Stimulated activated CD4-positive, alpha-beta T cell treated with anti-CD3 and anti-CD28 coated beads, Interleukin-4, amount 100 ng/mL, for 1 hour (primary cell): ENCODE data around the gene TMEM203.

Source experiments
- DNase-seq: peaks from one replicate; pipeline ENCODE4 v3.0.0-alpha.2; 2020

Gene TMEM203

DNA sequence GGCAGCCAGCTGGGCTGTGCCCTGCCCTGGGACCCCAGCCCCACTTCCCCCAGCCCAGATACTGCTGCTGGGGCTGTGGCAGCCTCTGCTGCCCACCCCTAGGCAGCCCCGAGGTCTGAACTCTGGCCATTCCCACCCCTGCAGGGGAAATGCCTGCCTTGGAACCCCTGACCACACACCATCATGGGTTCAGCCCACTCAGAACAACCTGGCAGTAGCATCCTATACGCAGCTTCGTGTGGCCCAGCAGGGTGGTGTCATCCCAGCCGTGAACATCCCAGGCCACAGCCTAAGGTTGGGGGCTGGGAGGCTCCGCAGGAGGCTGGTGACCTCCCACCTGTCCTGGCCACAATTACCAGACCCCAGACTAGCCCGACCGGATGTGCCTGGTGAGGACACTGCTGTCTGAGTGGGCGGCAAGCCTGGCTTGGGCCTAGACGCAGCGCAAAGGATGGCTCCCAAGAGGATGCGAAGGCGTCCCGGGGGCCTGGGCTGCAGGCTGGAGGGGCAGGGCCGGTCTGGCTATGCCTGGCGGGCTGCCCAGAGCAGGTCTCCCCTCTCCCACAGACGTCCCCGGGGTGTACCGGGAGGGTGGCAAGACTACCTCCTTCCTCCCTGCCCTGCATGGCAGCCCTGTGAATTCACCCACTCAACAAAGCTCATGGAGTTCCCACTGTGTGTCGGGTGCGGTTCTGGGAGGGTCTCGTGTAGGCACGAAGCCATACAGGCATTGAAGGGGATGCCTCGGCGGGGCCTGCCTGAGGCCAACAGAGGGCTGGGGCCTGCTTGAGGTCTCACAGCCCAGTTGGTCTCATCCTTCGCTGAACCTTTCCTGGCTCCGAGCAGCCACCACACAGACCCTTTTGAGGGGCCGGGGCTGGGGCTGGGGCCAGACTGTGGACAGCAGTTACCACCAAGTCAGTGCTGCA, 23.8 kb upstream of the TMEM203 start:
- no peak for DNase-seq

DNA sequence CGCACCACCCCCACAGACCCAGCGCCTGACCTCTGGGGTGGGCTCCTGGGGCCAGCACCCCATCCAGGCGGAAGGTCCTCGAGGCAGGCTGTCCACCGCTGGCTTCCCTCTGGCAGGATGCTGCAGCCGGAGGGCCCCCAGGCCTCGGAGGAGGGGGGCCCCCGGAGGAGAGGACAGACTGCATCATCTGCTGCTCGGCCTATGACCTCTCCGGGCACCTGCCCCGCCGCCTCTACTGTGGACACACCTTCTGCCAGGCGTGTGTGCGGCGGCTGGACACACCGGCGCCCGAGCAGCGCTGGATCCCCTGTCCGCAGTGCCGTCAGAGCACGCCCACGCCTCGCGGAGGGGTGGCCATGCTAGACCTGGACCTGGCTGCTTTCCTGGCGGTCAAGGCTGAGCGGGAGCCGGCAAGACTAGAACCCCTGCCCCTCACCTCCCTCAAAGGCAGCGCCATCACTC, 23.1 kb upstream of the TMEM203 start:
- no peak for DNase-seq

DNA sequence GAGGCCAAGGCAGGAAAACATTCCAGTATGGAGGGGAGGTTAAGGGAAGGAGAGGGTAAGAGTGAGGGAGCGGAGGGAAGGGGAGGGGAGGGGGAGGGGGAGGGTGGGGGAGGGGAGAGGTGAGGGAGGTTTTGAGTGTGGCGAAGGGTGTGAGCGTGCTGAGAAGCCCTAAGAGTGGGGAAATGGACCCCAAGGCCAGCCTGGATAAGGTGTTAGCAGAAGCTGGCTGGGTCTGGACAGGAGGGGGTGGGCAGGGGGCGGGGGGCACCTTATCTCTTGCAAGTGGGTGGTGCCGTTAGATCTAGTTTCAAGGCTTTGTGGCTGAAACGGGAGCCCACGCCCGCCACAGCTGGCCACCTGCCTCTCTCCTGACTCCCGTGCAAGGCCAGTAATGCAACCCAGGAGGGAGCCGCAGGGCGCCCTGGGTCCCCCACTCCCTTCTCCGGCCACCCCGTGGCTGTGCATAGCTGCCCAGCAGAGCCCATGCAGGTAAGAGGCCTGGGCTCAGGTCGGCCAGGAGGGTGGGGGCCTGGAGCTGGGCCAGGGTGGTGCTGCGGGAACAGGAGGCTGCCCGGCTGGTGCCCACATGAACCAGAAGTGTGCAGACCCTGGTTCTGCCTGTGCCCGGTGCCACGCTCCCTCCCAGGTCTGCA, 22.5 kb upstream of the TMEM203 start:
- no peak for DNase-seq

DNA sequence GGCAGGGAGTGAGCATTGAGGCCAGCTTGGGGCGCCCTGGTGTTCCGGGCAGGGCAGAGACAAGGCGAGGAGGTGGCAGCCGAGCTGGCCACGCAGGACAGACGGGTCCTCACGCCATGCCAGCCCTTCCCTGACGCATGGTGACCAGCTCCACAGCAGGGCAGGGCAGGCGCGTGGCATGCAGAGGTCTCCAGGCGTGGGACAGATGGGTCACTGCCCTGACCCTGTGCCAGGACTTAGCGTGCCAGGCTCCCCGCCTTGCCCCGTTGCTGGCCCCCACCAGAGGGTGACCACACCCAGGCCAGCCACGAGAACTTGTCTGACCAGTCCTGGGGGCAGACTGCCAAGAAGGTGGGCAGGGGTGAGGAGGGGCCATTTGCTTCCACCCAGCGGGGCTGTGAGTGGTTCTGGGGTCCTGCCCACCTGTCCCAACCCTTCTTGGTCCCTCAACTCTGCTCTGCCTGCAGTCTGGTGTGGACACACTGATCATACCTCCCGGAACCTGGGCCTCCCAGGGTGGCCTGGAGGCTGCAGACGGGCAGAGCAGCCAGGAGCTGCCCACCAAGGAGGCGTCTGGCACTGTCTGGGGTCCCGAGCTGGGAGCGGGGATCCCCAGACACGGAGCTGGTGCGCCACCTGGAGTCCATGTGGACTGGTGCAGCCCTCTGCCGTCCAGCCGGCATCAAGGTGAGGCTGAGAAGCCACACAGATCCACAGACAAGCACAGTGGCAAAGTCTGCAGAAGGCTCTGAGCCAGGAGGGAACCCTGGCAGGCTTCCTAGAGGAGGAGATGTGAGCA, 21.8 kb upstream of the TMEM203 start, which contains the start of gene RNF224:
RNF224 (plus strand) TSS at position 449 of the 799 bp plus-strand sequence. CDS start 834 bp downstream, outside the sequence.
- peak; percentile 82 for DNase-seq

DNA sequence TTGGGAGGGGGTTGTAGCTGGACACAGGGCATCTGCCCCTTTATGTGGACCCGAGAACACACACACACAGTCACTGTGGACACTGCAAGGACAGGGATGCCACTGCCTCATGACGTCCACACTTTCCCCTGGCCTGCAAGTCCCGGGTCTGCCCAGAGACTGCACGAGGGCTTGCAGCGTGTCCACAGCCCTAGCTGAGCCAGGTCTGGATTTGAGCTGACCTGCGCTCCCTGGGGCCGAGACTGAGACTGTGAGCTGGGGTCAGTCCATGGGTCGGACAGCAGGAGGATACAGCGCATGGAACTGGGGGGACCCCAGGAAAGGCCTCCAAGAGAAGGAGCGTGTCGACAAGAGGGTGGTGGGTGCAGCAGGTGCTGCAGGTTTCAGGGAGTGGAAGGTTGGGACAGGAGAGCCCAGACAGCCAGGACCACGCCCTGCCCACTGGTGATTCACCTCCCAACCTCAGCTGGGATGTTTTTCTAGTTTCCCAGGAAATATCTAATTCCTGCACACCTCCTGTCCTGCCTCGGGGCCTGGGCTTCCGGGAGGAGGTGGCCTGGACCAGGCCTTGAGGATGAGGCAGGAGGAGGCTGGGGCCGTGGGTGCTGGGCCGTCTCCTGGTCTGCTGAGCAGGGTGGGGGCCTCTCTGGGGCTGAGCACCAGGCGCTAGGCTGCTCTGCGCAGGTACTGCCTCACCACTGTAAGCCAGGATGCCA, 21.0 kb upstream of the TMEM203 start:
- DNase-seq: no peak

DNA sequence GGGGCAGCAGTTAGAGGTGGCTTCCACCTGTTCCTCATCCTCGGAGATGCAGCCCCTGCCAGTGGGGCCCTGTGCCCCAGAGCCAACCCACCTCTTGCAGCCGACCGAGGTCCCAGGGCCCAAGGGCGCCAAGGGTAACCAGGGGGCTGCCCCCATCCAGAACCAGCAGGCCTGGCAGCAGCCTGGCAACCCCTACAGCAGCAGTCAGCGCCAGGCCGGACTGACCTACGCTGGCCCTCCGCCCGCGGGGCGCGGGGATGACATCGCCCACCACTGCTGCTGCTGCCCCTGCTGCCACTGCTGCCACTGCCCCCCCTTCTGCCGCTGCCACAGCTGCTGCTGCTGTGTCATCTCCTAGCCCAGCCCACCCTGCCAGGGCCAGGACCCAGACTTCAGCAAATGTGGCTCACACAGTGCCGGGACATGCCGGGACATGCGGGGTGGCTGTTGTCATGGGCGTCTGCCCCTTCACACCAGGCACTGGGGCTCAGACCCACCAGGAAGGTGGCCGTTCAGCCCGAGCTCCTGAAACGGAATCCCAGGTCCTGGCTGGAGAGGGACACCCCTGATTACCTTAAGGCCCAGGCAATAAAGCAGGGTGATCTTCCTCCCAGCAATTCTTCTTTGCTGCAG, 20.4 kb upstream of the TMEM203 start:
- no peak for DNase-seq

DNA sequence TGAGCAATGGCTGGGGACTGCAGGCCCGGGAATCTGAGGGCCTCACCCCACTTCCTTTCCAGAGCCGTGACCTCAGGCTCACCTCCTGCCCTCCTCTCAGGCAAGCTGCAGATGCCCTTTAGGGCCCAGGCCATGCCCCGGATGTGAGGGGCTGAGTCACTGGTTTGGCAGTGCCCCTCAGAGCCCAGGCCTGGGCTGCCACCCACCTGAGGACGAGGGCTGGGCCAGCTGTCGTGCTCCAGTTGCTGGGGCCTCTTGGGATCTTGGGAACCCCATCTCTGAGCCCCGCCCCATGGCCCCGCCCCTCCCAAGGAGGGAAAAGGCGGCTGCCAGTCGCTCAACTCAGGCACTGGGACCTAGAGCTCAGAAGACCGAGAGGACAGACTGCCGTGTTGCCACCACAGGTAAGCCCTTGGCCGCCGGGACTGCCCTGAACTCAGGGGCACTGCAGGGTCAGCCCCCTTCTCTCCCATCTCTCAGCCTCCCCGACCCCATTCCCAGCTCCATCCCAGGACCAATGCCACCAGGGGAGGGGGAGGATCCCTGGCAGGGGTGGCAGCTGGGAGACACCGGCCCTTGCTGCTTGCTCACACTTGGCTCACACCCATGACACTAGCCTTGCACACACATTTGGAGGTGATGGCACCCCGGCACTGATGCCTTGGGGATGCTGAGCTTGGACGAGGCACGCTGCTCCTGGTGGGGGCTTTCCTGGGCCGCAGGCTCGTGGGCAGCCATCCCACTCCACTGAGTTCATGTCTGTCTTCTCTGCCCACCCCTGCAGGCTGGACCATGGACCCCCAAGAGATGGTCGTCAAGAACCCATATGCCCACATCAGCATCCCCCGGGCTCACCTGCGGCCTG, 19.6 kb upstream of the TMEM203 start, which contains the start of gene CYSRT1:
CYSRT1 (plus strand) TSS at position 345 of the 865 bp plus-strand sequence; CDS start at position 793, 448 bp downstream.
- DNase-seq: no peak

DNA sequence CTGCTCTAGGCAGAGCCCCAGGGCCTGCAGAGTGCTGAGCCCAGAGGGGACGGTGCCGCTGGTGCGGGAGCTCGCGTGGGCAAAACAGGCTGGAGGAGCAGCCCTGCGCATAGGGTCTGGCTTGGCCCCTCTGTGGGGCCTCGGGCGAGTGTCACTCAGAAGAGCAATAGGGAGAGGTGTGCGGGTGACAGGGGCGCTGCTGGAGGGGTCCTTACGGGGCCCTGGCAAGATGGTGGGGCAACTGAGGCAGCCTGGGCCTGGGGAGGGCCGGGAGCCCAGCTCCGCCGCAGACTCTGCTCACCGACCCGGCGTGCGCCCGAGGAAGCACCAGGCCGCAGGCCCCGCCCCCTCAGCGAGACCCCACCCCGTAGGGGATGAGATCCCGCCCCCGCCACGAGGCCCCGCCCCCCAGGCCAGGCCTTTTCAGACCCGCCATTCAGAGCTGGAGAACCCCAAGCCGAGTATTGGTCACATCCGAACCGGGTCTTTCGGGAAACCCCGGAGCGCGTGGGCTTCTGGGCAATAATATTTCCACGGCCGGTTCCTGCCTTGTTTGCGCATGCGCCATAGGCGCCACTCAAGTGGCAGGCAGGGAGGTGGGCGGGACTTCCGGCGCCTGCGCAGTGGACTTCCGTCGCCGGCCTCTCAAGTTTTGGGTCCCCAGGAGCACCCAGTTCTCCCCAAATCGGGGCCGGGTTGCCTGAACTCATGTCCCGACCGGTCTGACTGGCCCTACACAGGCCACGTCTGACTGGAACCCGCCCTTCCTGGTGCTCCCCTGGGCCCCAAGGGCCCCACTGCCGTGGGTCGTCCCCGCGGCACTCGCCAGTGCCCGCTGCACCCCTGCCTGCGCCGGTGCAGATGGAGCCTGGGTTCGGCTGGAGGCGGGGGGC, 17.9 kb upstream of the TMEM203 start:
- DNase-seq: peak; percentile 98

DNA sequence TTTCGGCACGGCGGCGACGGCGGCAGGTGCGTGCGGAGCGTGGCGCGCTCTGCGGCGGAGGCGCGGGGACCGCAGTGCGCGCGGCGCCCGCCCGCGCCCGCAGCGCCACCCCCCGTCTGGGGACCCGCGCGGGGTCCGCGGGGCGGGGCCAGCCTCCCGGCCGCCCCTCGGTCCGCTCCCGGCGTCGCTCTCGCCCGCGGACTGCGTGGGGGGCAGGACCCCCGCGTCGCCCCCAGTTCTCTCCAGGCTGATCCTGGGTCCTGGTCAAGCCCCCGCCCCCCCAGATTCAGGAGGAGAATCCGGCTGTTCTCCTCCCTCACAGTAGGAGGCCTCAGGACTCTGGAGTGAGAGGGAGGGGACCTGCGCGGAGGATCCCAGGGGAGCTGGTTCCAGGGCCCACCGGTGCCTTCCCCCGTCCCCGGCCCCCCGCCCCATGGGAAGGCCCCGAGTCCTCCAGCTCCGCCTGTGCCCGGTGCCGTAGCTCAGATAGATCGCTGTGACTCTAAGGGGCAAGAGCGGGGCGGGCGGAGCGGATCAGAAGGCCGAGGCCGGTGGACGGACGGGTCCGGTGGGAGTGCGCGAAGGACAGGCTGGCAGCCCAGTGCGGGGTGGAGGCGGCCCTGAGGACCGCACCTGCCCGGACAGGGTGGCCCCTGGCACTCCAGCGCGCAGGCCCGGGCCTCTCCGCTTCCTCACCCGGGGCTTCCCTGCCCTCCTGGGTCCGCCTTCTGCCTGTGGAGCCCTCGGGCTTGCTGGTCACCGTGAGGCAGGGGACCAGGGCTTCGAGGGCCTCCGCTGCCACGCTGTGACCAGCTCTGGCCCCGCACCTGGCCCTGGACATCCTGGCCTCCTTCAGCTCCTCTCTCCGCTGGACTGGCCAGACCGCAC, 17.0 kb upstream of the TMEM203 start, which contains the start of gene RNF208:
RNF208 (minus strand) TSS at position 51 of the 888 bp plus-strand sequence. CDS start 1,028 bp downstream, outside the sequence.
- DNase-seq: no peak

DNA sequence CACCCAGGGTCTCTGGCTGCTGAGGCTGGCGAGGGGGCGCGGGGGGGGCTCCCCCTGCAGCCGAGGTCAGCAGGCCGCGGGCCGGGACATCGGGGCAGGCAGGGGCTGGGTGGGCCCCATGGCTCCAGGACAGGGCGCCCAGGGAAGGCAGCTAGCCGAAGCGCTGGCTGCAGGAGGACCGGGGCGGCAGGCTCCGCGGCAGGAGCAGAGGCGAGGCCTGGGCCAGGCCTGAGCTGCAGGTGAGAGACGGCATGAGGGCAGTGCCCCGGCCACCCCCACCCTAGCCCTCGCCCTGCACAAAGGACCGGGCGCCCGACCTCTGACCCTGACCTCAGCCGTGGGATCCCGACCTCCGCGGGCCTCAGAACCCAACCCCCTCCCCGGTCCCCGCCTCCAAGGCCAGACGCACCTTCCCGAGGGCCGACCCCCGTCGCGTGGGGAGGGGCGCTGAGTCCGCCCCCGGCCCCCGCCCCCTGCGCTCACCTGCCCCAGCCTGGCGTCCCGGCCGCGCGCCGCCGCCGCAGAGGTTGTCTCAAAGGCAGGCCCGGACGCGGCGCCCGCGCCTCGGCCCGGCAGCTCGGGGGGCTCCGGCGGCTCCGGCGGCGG, 16.2 kb upstream of the TMEM203 start:
- peak; percentile 42 for DNase-seq

DNA sequence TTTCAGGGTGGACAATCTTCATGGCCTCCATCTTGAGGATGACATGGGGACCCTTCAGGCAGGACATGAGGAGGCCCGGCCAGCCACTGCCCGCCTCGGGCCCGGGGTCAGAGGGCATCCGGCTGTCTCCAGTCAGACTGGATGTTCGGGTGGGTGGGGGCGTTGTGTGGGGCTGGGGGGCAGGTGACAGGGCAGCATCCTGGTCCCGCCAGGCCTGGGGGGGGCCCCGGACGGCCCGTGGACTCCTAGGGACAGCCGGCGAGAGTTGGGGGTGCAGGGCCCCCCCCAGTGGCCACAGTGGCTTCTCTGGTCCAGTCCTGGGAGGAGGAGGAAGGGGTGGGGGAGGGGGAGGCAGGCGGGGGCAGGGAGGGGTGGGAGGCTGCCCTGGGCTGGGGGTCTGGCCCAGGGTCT, 15.7 kb upstream of the TMEM203 start:
- DNase-seq: no peak

DNA sequence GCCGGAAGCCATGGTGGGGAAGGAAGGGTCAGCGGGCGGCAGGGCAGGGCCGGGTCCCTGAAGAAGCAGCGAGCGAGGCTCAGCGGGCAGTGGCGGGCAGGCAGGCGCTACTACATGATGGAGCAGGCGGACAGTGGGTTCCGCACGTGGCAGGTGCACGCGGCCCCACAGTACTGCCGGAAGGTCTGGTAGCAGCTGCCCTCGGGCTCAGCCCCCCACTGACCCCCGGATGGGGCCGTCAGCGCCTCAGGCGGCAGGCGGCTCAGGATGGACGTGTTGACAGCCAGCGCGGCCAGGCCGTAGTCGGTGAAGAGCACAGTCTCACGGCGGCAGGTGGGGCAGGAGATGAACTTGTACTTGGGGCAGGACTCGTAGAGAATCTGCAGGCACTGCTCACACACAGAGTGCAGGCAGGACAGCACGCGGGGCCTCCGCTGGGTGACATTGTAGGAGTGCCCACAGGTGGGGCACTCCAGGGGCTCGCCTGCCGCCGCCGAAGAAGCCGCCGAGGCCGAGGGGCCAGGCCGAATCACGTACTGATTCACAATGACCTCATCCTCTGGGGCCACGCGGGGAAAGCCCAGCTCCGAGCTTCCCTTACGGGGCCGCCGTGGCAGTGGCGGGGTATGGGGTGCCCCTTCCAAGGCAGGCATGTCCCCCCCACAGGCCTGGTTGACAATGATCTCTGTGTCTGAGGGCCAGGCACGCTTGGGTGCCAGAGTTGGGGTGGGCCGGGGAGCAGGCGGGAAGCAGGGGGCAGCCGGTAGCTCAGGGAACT, 15.1 kb upstream of the TMEM203 start:
- no peak for DNase-seq

DNA sequence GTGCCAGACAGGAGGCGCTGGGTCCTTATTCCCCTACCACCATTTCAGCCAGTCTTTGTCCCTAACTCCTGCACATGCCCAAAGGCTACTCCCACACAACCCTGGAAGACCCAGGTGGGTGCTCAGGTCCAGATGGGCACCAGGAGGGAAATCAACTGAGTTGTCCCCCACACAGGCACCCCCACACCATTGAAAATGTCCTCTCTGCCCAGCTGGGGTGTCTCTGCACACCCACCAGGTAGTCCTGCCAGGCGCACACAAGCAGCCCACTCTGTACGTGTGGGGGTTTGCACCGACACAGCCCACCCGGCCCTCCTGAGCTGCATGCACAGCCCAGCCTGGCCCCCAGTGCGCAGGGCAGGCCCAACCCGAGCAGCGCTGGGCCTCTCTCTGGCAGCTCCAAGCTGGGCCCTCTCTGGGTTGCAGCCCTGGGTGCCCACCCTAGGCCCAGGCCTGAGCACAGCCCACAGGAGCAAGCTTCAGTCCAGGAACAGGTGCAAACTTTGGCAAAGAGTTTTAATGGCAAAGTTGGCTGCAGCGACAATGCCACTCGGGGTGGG, 14.4 kb upstream of the TMEM203 start:
- DNase-seq: no peak

DNA sequence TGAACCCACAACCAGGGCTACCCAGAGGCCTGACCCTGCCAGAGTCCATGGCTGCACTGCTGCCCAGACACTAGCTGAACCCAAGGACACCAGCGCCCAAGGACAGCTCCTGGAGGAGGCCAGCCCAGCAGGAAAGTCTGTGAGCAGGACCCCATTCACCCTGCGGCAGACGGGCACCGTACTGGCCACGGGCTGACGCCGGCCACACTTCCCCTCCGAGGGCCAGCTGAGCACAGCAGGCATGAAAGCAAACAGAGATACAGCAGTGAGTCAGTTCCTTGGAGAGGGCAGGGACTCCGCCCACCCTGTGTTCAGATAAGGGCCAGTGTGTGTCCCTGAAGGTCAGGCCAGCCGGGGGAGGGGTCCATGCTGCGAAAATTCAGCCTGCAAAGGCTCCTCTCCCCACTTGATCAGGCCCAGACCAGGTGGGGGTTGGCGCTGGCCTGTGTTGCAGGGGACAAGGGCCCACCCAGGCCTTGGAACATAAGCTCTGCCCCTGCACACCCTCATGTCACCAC, 13.4 kb upstream of the TMEM203 start:
- DNase-seq: no peak

DNA sequence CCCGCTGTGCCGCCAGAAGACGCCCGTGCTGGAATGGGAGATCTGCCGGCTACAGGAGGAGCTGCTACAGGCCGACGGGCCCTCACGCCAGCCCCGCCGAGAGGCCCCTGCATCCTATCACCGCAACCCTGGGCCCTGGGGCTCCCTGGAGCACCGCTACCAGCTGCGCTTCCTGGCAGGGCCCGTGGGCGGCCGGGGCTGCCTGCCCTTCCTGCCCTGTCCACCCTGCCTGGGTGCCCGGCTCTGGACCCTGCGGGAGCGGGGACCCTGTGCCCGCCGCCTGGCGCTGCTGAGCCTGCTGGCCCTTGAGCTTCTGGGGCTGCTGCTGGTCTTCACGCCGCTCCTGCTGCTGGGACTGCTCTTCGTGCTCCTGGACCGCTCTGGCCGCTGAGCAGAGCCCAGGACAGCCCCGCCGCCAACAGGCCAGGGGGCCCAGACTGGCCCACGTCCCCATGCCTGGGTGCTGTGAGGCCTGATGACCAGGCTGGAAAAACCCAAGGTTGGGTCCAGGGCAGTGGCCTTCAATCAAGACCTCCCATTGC, 12.8 kb upstream of the TMEM203 start:
- DNase-seq: no peak
